Middle frontal gyrus (tissue), 1 donor: ENCODE results near the gene SLC30A4.

Experiments used
- DNase-seq: peaks from one replicate; pipeline ENCODE4 v3.0.0-alpha.2; 2015; ENCODE audit warnings: low spot score; ENCODE audit errors: extremely low spot score

SLC30A4 gene

GRCh38 chr15:45454814-45455213, 67.7 kb downstream of the SLC30A4 start:
- DNase-seq: no peak

- DNase-seq: no peak
These were observed 71.3 kb downstream of the SLC30A4 start for GRCh38 chr15:45451265-45451664.

- DNase-seq: no peak
These were observed 72.4 kb downstream of the SLC30A4 start for GRCh38 chr15:45449916-45450867.

- DNase-seq: no peak
These were observed 73.2 kb downstream of the SLC30A4 start for GRCh38 chr15:45449395-45449794.

GRCh38 chr15:45448066-45448915, 74.3 kb downstream of the SLC30A4 start:
- no peak for DNase-seq

GRCh38 chr15:45443645-45444044, 78.9 kb downstream of the SLC30A4 start:
- no peak for DNase-seq

- DNase-seq: no peak
These were observed 79.9 kb downstream of the SLC30A4 start for GRCh38 chr15:45442507-45443135.

GRCh38 chr15:45441686-45442085, 80.9 kb downstream of the SLC30A4 start:
- no peak for DNase-seq

GRCh38 chr15:45441036-45441435, 81.5 kb downstream of the SLC30A4 start:
- no peak for DNase-seq

- DNase-seq: no peak
These were observed 82.9 kb downstream of the SLC30A4 start for GRCh38 chr15:45439521-45440260.

- DNase-seq: no peak
These were observed 87.2 kb downstream of the SLC30A4 start for GRCh38 chr15:45435124-45435903.

GRCh38 chr15:45434078-45434567, 88.4 kb downstream of the SLC30A4 start:
- no peak for DNase-seq

GRCh38 chr15:45431511-45431910, 91.0 kb downstream of the SLC30A4 start:
- no peak for DNase-seq

- DNase-seq: no peak
These were observed 92.4 kb downstream of the SLC30A4 start for GRCh38 chr15:45429941-45430792.
